Nephron (organoid): ENCODE results near the gene FIP1L1.
"Not testable (repeated sequence)": the region's sequence is repeated elsewhere in the genome, so short reads cannot be mapped to it uniquely, and the experiment has no call there.

Experiments used
- H3K27ac Mint-ChIP-seq, 3 experiments: 2 replicates each; pipeline ENCODE4 v1.8.0; 2020; ENCODE audit warnings: mixed read lengths in 3 of 3, mild to moderate bottlenecking in 2 of 3, moderate library complexity in 1 of 3
- H3K27me3 Mint-ChIP-seq: 2 replicates; pipeline ENCODE4 v1.8.0; 2021; ENCODE audit warnings: low read depth, mild to moderate bottlenecking, moderate library complexity, mixed read lengths
- H3K36me3 Mint-ChIP-seq: 2 replicates; pipeline ENCODE4 v1.8.0; 2020; ENCODE audit warnings: low read depth, mixed read lengths
- H3K4me1 Mint-ChIP-seq: 2 replicates; pipeline ENCODE4 v1.8.0; 2020; ENCODE audit warnings: mixed read lengths
- H3K4me3 Mint-ChIP-seq, 3 experiments: 2 replicates each; pipeline ENCODE4 v1.8.0; 2020; ENCODE audit warnings: mild to moderate bottlenecking in 3 of 3, mixed read lengths in 3 of 3, moderate library complexity in 2 of 3
- H3K9me3 Mint-ChIP-seq: 2 replicates; pipeline ENCODE4 v1.8.0; 2020; ENCODE audit warnings: mixed read lengths
- TF ChIP-seq, protein P1 (sequence below), 3 experiments: fragments of 200-600 bp; sonication (generic); IDR thresholded peaks; one replicate each; pipeline ENCODE4 v1.5.0; 2021; ENCODE audit warnings: antibody characterized with exemption in 3 of 3; ENCODE audit not compliant: unreplicated experiment in 3 of 3

FIP1L1 gene, protein sequence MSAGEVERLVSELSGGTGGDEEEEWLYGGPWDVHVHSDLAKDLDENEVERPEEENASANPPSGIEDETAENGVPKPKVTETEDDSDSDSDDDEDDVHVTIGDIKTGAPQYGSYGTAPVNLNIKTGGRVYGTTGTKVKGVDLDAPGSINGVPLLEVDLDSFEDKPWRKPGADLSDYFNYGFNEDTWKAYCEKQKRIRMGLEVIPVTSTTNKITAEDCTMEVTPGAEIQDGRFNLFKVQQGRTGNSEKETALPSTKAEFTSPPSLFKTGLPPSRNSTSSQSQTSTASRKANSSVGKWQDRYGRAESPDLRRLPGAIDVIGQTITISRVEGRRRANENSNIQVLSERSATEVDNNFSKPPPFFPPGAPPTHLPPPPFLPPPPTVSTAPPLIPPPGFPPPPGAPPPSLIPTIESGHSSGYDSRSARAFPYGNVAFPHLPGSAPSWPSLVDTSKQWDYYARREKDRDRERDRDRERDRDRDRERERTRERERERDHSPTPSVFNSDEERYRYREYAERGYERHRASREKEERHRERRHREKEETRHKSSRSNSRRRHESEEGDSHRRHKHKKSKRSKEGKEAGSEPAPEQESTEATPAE

DNA sequence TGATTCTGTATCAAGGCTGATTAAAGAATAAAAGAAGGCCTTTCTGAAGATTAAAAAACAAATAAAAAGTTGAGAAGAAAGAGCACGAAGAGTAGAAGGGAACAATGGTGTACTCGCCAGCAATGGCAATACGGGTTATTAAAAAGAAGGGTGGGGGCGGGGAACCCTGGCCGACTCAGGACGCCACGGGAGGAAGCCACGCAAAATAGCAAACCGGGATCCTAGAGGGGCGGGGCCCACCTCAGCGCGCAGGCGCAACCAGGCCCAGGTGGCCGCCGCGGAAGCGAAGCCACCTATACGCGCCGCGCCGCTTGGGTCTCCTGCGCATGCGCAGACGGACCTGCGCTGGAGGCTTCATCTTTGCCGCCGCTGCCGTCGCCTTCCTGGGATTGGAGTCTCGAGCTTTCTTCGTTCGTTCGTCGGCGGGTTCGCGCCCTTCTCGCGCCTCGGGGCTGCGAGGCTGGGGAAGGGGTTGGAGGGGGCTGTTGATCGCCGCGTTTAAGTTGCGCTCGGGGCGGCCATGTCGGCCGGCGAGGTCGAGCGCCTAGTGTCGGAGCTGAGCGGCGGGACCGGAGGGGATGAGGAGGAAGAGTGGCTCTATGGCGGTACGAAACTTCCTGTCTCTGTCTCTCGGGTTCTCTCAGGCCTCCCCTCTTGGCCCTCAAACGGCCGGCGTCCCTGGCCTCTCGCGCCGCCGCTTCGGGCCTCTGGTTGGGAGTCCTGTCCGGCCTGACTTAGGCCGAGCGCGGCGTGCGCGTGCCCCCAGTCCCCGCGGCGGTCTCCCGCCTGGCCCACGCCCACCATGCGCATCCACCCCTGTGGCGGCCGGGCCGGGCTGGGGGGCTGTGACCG, at the start of gene FIP1L1:
TSS of gene FIP1L1 (plus strand) at position 323 of the 852 bp plus-strand sequence. CDS start at position 521, 198 bp downstream.
- TF ChIP-seq, protein P1, sequence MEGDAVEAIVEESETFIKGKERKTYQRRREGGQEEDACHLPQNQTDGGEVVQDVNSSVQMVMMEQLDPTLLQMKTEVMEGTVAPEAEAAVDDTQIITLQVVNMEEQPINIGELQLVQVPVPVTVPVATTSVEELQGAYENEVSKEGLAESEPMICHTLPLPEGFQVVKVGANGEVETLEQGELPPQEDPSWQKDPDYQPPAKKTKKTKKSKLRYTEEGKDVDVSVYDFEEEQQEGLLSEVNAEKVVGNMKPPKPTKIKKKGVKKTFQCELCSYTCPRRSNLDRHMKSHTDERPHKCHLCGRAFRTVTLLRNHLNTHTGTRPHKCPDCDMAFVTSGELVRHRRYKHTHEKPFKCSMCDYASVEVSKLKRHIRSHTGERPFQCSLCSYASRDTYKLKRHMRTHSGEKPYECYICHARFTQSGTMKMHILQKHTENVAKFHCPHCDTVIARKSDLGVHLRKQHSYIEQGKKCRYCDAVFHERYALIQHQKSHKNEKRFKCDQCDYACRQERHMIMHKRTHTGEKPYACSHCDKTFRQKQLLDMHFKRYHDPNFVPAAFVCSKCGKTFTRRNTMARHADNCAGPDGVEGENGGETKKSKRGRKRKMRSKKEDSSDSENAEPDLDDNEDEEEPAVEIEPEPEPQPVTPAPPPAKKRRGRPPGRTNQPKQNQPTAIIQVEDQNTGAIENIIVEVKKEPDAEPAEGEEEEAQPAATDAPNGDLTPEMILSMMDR (IDR thresholded peaks at IDR 0.05; ENCODE audit: unreplicated experiment in 3 of 3) = no peak
- H3K4me1 Mint-ChIP-seq = peaks cover 28% of the 10 kb centered on the region
- peaks cover 8% of the 10 kb centered on the region for H3K36me3 Mint-ChIP-seq
- peaks cover 4% of the 10 kb centered on the region for H3K27me3 Mint-ChIP-seq
- H3K4me3 Mint-ChIP-seq = peak within 1 kb of the TSS; percentile 96 to 100 (median 99)
- H3K27ac Mint-ChIP-seq = peak within 1 kb of the TSS; percentile 96 to 99 (median 98)
- no peaks in the 10 kb centered on the region for H3K9me3 Mint-ChIP-seq

DNA sequence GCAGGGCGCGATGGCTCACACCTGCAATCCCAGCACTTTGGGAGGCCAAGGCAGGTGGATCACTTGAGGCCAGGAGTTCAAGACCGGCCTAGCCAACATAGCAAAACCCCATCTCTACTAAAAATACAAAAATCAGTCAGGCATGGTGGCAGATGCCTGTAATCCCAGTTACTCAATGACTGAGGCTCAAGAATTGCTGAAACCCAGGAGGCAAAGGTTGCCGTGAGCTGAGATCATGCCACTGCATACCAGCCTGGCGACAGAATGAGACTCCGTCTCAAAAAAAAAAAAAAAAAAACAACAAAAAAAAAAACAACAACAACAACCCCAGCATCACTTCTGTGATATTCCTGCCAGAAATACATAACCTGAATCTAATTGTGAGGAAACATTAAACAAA, 42.5 kb upstream of the FIP1L1 start:
- H3K36me3 Mint-ChIP-seq = peaks cover 18% of the 10 kb centered on the region
- peaks cover 20% of the 10 kb centered on the region for H3K9me3 Mint-ChIP-seq
- not testable (repeated sequence) for H3K27ac Mint-ChIP-seq, H3K4me3 Mint-ChIP-seq, H3K27me3 Mint-ChIP-seq, H3K4me1 Mint-ChIP-seq

GRCh38 chr4:53340145-53340544, 37.3 kb upstream of the FIP1L1 start:
- not testable (repeated sequence) for H3K27me3 Mint-ChIP-seq, H3K4me3 Mint-ChIP-seq, H3K27ac Mint-ChIP-seq, H3K4me1 Mint-ChIP-seq
- Mint-ChIP-seq H3K9me3 (peaks cover 47% of the 10 kb centered on the region), H3K36me3 (peaks cover 27% of the 10 kb centered on the region)

GRCh38 chr4:53346392-53346791, 31.0 kb upstream of the FIP1L1 start:
- Mint-ChIP-seq H3K36me3 (peaks cover 17% of the 10 kb centered on the region), H3K9me3 (peaks cover 26% of the 10 kb centered on the region)
- not testable (repeated sequence) for H3K27me3 Mint-ChIP-seq, H3K27ac Mint-ChIP-seq, H3K4me1 Mint-ChIP-seq, H3K4me3 Mint-ChIP-seq

DNA sequence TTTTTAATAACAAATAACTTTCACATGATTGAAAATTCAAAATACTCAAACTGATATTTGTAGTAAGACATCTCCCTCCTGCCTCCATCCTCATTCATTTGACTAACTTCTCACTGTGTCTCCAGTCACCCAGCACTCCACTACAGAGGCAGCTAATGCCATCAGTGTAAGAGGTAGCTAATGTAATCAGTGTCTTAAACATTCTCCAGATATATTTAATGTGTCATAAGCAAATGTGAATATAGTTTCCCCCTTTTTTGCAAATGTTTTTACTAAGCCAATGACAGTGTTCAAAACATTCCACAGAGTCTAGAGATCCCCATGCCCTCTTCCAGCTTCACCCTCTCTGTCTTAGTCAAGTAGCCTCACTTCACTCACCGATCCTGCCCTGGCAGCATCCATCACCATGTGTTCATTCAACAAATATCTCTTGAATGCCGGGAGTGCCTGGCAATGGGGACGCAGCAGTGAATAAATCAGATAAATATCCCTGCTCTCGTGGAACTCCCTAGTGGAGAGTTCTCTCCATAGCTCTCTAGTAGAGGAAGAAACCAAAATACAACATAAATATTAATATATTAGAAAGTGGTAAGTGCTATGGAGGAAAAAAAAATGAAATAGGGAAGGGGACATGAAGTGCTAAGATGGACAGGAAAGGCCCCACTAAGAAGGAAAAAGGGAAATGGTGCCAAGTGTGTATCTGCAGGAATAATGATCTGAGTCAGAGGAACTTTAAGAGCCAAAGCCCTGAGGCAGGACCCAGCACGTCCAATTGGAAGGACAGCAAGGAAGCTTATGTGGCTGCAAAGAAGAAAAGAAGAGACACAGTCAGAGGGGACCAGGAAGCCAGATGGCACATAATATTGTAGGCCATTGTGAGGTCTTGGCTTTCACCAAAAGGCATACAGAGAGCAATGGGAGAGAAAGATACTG, 30.3 kb upstream of the FIP1L1 start:
- no peaks in the 10 kb centered on the region for H3K27me3 Mint-ChIP-seq
- no peak overlapping the region for H3K4me3 Mint-ChIP-seq
- H3K36me3 Mint-ChIP-seq = peaks cover 16% of the 10 kb centered on the region
- TF ChIP-seq, protein P1 (IDR thresholded peaks at IDR 0.05; ENCODE audit: unreplicated experiment in 3 of 3) = no peak
- H3K27ac Mint-ChIP-seq = no peak overlapping the region
- no peaks in the 10 kb centered on the region for H3K4me1 Mint-ChIP-seq
- peaks cover 22% of the 10 kb centered on the region for H3K9me3 Mint-ChIP-seq

GRCh38 chr4:53348046-53348445, 29.4 kb upstream of the FIP1L1 start:
- TF ChIP-seq, protein P1 (IDR thresholded peaks at IDR 0.05; ENCODE audit: unreplicated experiment in 3 of 3) = no peak
- Mint-ChIP-seq H3K9me3 (peaks cover 16% of the 10 kb centered on the region), H3K4me3 (no peak overlapping the region), H3K27ac (no peak overlapping the region), H3K27me3 (no peaks in the 10 kb centered on the region), H3K4me1 (no peaks in the 10 kb centered on the region), H3K36me3 (peaks cover 16% of the 10 kb centered on the region)
